Fibroblast of lung (primary cell): ENCODE measurements around the gene GPC5. TPM values are rescaled to one million over a fixed set of nuclear protein-coding genes. Genes with fewer than 3 reads are reported as not detected.

Source experiments
- DNase-seq, 2 donors: peaks; one replicate each; pipeline versions ENCODE4 v3.0.0 to v3.0.0-alpha.2; 2010; ENCODE audit warnings: low read depth in 2 of 2
- H2AFZ ChIP-seq: 2 replicates; pipeline ENCODE4 v1.5.1; 2012; ENCODE audit warnings: low read length, control low read depth, inconsistent platforms
- H3K27ac ChIP-seq: 2 replicates; pipeline ENCODE4 v1.5.1; 2011; ENCODE audit warnings: low read length, control low read depth; ENCODE audit not compliant: insufficient read depth
- H3K27me3 ChIP-seq: 2 replicates; pipeline ENCODE4 v1.5.1; 2011; ENCODE audit warnings: mild to moderate bottlenecking, low read length; ENCODE audit not compliant: control insufficient read depth, insufficient read depth
- H3K36me3 ChIP-seq: 2 replicates; pipeline ENCODE4 v1.5.1; 2011; ENCODE audit warnings: low read length; ENCODE audit not compliant: control insufficient read depth, insufficient read depth
- H3K4me1 ChIP-seq: 2 replicates; pipeline ENCODE4 v1.5.1; 2011; ENCODE audit warnings: low read length; ENCODE audit not compliant: control insufficient read depth, insufficient read depth; ENCODE audit errors: extremely low read depth
- H3K4me2 ChIP-seq: 2 replicates; pipeline ENCODE4 v1.5.1; 2011; ENCODE audit warnings: low read length, control low read depth; ENCODE audit not compliant: insufficient read depth; ENCODE audit errors: extremely low read depth
- H3K4me3 ChIP-seq, 4 experiments: fragments of 200-600 bp in 1 of 4; sonication (generic) in 1 of 4; replicated peaks in 1 of 4; 2 replicates each; pipeline ENCODE4 v1.5.1; 2011 to 2016; ENCODE audit warnings: low read length in 4 of 4, low read depth in 3 of 4, mild to moderate bottlenecking in 3 of 4, control low read depth in 2 of 4, inconsistent platforms in 1 of 4, mixed read lengths in 1 of 4; ENCODE audit not compliant: insufficient read depth in 1 of 4; ENCODE audit errors: control extremely low read depth in 1 of 4
- H3K79me2 ChIP-seq: 2 replicates; pipeline ENCODE4 v1.5.1; 2012; ENCODE audit warnings: mild to moderate bottlenecking, low read length, inconsistent platforms; ENCODE audit not compliant: control insufficient read depth, insufficient read depth
- H3K9ac ChIP-seq: 2 replicates; pipeline ENCODE4 v1.5.1; 2011; ENCODE audit warnings: mild to moderate bottlenecking, low read length, control low read depth; ENCODE audit not compliant: insufficient read depth
- H3K9me3 ChIP-seq: 2 replicates; pipeline ENCODE4 v1.5.1; 2012; ENCODE audit warnings: low read depth, low read length; ENCODE audit not compliant: control insufficient read depth, insufficient read depth
- H4K20me1 ChIP-seq: 2 replicates; pipeline ENCODE4 v1.5.1; 2011; ENCODE audit warnings: low read length; ENCODE audit not compliant: control insufficient read depth, insufficient read depth; ENCODE audit errors: extremely low read depth
- EZH2 ChIP-seq: IDR thresholded peaks from 2 replicates; pipeline ENCODE4 v1.5.1; 2012; ENCODE audit warnings: low read length, control low read depth, mild to moderate bottlenecking; ENCODE audit errors: missing control alignments
- polyA plus RNA-seq, 2 donors: library from polyadenylated mRNA; depleted of rRNA in 1 of 2; stranded (reverse) in 1 of 2; unstranded in 1 of 2; fragments of >200 nt; gene quantifications; 2 replicates each; pipeline ENCODE4 v1.2.1, GENCODE V29; 2011 to 2012; ENCODE audit warnings: missing spikeins in 1 of 2
- total RNA-seq: library from RNA; depleted of rRNA; stranded (reverse); fragments of >200 nt; gene quantifications from 2 replicates; pipeline ENCODE4 v1.2.1, GENCODE V29; 2014
- TF ChIP-seq, protein P1 (sequence below), 2 donors: IDR thresholded peaks in 1 of 2; conservative IDR thresholded peaks in 1 of 2; 1 replicate in 1 of 2; 2 replicates in 1 of 2; pipeline ENCODE4 v1.5.1; 2011 to 2012; ENCODE audit warnings: low read length in 2 of 2, control low read depth in 1 of 2, inconsistent platforms in 1 of 2, low read depth in 1 of 2, mild to moderate bottlenecking in 1 of 2

The GPC5 gene
- total and polyA plus RNA-seq, 2 donors (not counting 1 experiment from before 2014, with no cell fraction given) = 0.17 TPM; not detected in 1

DNA sequence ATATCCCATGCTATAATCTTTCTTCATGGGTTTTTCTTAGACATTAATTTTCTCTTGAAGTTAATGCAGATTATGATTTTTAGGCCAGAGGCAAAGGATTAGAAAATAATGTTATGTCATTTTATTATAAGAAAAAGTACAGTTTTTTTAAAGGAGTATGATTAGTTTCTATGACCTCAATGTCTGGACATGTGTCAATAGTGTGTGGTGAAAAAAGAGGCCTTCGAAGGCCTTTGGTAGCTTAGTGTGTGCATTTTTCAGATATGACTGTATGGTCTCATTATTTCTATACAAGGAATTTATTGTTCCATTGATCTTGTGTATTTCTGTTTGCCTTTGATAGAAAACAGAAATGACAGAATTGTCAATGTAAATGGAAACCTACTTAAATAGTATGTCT, 195.6 kb downstream of the GPC5 start:
- Histone ChIP-seq H3K9me3 (no peaks in the 10 kb centered on the region), H3K27ac (no peak overlapping the region), H2AFZ (no peak overlapping the region), H3K36me3 (no peaks in the 10 kb centered on the region), H3K79me2 (no peaks in the 10 kb centered on the region), H3K27me3 (no peaks in the 10 kb centered on the region), H3K4me3 (no peak overlapping the region), H3K4me1 (no peaks in the 10 kb centered on the region), H4K20me1 (no peaks in the 10 kb centered on the region), H3K9ac (no peak overlapping the region), H3K4me2 (no peak overlapping the region)
- TF ChIP-seq, protein P1, sequence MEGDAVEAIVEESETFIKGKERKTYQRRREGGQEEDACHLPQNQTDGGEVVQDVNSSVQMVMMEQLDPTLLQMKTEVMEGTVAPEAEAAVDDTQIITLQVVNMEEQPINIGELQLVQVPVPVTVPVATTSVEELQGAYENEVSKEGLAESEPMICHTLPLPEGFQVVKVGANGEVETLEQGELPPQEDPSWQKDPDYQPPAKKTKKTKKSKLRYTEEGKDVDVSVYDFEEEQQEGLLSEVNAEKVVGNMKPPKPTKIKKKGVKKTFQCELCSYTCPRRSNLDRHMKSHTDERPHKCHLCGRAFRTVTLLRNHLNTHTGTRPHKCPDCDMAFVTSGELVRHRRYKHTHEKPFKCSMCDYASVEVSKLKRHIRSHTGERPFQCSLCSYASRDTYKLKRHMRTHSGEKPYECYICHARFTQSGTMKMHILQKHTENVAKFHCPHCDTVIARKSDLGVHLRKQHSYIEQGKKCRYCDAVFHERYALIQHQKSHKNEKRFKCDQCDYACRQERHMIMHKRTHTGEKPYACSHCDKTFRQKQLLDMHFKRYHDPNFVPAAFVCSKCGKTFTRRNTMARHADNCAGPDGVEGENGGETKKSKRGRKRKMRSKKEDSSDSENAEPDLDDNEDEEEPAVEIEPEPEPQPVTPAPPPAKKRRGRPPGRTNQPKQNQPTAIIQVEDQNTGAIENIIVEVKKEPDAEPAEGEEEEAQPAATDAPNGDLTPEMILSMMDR (conservative IDR thresholded peaks at IDR 0.05 in 1 of 2, IDR thresholded peaks at IDR 0.05 in 1 of 2; ENCODE audit: low read depth in 1 of 2, low read length in 2 of 2) = no peak
- DNase-seq = peak in 1 of 2 donors; percentile 22

DNA sequence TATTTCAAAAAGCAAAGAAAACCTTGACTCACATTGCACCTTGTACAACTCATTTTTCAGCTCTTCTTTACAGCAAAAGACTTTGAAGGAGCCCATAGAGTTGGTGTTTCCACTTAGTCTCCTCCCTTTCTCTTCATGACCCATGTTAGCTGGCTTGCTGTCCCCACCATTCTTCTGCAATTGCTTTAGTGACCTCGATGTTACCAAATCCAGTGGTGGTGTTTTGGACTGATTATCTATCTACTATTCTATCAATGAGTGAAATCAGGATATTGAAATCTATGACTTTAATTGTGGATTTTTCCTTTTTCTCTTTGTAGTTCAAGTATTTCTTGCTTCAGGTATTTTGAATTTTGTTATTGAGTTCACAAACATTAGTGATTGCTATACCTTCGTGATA, 197.3 kb downstream of the GPC5 start:
- no peak for TF ChIP-seq EZH2
- TF ChIP-seq, protein P1 (conservative IDR thresholded peaks at IDR 0.05 in 1 of 2, IDR thresholded peaks at IDR 0.05 in 1 of 2; ENCODE audit: low read depth in 1 of 2, low read length in 2 of 2) = no peak
- DNase-seq = no peak
- H3K4me3 ChIP-seq = no peak overlapping the region
- no peaks in the 10 kb centered on the region for H3K27me3 ChIP-seq
- H3K9ac ChIP-seq = no peak overlapping the region
- no peaks in the 10 kb centered on the region for H3K4me1 ChIP-seq
- H3K9me3 ChIP-seq = no peaks in the 10 kb centered on the region
- no peaks in the 10 kb centered on the region for H3K36me3 ChIP-seq
- no peak overlapping the region for H2AFZ ChIP-seq
- H4K20me1 ChIP-seq = no peaks in the 10 kb centered on the region
- no peak overlapping the region for H3K27ac ChIP-seq
- no peaks in the 10 kb centered on the region for H3K79me2 ChIP-seq
- H3K4me2 ChIP-seq = no peak overlapping the region

DNA sequence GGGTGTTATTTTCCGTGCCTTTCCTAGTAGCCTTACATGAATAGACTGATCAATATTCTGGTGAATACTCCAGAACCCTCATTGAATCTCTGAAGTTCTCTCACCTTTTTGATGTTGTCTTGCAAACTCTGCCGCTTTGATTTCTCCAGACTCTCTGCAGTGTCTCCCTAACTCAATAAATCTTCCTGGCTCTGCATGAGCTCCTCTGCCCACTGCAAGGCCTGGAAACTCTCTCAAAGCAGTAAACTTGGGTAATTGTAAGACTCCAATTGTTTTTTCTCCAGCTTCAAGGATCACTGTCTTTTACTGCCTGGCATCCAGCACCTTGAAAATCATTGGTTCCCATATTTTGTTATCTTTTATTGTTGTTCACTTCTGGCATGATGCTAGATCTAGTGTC, 198.4 kb downstream of the GPC5 start:
- Histone ChIP-seq H3K27ac (no peak overlapping the region), H3K36me3 (no peaks in the 10 kb centered on the region), H3K9me3 (no peaks in the 10 kb centered on the region), H3K27me3 (no peaks in the 10 kb centered on the region), H2AFZ (no peak overlapping the region), H3K9ac (no peak overlapping the region), H3K4me1 (no peaks in the 10 kb centered on the region), H3K79me2 (no peaks in the 10 kb centered on the region), H3K4me2 (no peak overlapping the region), H4K20me1 (no peaks in the 10 kb centered on the region), H3K4me3 (no peak overlapping the region)
- TF ChIP-seq, protein P1 (conservative IDR thresholded peaks at IDR 0.05 in 1 of 2, IDR thresholded peaks at IDR 0.05 in 1 of 2; ENCODE audit: low read depth in 1 of 2, low read length in 2 of 2) = no peak
- TF ChIP-seq EZH2 = no peak
- DNase-seq = no peak
